SH-SY5Y (cell line): Measurements from ENCODE around the gene CD2AP.

Source experiments
- GATA2 ChIP-seq: IDR thresholded peaks from 2 replicates; pipeline ENCODE4 v1.6.1; 2011; ENCODE audit warnings: mild to moderate bottlenecking, low read depth, low read length
- GATA3 ChIP-seq: IDR thresholded peaks from 2 replicates; pipeline ENCODE4 v1.6.1; 2011; ENCODE audit warnings: low read depth, mild to moderate bottlenecking, low read length, moderate library complexity

DNA sequence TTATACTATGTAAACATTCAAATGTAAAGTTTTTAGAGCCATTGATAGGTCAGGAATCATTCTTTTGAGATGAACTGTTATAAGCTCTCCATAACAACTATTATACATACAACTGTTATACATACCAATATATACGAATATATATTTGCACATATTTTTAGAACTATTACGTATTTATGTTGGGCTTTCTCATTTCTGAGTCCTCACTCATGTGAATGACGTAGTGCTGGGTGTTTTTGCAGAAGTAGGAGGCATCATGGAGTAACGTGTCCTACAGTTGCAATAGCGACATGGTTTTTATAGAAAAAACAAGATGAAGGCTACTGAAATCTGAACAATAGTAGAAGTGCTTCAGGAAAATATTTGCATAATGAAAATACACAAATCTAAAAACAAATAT, 184.4 kb downstream of the CD2AP start:
- no peak for TF ChIP-seq GATA2
- TF ChIP-seq GATA3 = no peak
